GM21360 (cell line): ENCODE data around the gene FRAS1.
"Not testable (repeated sequence)": the region's sequence is repeated elsewhere in the genome, so short reads cannot be mapped to it uniquely, and the experiment has no call there.

Source experiments
- ATAC-seq: cut with Tn5 transposase; IDR thresholded peaks from one replicate; pipeline ENCODE4 v1.9.1; 2021; ENCODE audit warnings: mild to moderate bottlenecking, moderate library complexity; ENCODE audit not compliant: unreplicated experiment

Gene FRAS1

DNA sequence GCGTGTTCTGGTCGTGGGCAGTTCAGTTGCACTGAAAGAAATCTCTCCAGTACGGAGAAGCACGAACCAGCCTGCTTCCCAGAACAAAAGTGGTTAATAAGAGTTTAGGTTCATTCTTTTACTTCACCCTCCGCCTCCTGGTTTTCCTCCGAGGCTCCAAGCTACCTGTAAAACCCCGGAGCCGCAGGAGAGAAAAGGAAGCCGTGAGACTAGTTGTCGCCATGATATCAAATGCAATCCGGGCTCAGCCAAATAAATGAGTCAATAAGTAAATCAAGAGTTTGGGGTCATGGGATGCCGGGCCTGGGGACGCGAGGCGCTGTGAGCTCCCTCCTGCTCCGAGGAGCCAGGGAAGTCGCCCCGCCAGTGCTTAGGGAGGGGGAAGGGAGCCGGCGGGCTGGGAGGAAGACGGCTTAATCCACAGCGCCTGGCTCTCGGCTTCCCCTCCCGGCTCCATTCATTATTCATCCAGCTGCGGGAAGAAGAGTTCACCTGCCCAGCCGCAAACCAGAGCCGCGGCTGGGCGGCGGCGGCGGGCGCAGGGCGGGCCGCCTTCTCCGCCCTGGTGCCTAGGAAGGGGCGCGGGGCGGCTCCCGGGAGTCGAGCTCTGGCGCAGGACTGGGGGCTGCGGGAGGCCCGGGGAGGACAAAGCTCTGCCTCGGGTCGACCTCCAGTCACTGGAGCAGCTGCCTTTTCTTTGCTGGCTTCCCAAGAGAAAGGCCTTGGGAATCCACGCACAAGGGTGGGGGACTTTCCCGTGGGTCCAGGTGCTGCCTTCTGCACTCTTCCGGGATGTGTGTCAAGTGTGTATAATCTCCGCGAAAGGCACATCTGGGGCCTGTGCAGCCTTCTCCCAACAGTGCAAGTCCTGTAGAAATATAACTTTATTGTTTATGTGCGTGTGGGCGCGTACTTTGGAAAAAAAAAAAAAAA lies 1.7 kb downstream of the FRAS1 start:
- ATAC-seq, result no peak

DNA sequence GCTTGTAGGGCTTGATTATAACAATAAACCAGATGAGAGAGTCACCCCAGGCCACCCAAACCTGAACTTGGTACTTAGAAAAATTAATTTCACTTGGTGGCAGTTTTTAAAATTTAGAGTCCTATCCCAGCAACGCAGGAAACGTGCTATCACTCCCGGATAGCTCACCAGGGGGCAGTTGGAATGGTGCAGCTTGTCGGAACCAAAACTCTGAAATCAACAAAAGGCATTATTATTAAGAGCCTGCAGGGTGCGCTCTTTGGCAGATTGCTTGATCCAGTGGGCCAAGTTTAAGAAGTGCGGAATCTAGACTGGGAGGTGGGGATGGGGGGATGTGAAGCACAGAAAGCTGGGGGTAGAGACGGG lies 2.4 kb downstream of the FRAS1 start:
- ATAC-seq, result no peak

- ATAC-seq, result no peak
Measured at GRCh38 chr4:78059938-78060337, 2.8 kb downstream of the FRAS1 start.

DNA sequence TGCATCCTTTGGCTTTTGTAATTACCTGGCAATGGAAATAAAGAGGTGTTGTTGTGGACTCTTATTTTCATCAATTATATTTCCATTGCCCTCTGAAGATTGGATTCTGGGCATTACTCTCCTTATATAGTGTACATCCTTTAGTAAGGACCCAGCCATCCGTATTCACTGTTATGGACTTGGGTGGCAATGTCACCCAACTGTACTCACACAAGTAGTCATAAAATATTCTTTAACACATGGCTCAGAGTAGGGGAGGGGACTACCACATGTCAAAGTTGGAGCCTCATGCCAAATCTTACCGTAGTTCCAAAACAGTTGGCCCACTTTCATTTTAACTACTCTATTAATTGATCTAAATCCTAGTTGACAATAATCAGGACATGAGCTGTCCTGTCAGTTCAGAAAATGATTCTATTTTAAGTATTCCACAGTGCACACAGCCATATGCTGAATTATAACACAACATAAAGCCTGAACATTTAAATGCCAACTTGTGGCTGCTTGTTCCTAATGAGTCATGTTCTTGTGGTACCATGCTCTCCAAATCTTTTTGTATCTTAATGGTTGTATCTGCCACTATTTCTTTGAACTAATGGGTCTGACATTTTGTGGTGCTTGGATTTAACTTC lies 4.9 kb downstream of the FRAS1 start:
- ATAC-seq, result no peak

GRCh38 chr4:78065508-78066192 lies 8.5 kb downstream of the FRAS1 start:
- no peak for ATAC-seq

GRCh38 chr4:78068481-78068880 lies 11.4 kb downstream of the FRAS1 start:
- ATAC-seq, result no peak

GRCh38 chr4:78069319-78069718 lies 12.2 kb downstream of the FRAS1 start:
- no peak for ATAC-seq

DNA sequence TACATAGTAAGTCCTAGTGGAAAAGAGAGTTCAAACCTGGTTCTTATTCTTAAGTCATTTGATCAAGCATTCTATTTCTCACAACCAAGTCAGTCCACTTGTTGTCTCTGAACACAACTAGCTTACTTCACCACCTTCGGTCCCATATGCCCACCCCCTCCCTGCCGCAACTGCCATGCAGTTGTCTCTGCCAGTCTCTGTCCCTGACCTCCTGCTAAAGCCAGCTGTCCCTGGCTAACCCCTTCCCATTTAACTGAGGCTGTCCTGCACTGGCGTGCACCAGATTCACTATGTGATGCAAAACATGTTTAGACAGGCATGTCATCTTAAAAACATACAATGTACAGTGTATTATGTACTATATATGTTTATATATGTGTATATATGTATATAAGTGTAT lies 12.7 kb downstream of the FRAS1 start:
- ATAC-seq, result no peak

GRCh38 chr4:78070731-78071282 lies 13.7 kb downstream of the FRAS1 start:
- no peak for ATAC-seq

DNA sequence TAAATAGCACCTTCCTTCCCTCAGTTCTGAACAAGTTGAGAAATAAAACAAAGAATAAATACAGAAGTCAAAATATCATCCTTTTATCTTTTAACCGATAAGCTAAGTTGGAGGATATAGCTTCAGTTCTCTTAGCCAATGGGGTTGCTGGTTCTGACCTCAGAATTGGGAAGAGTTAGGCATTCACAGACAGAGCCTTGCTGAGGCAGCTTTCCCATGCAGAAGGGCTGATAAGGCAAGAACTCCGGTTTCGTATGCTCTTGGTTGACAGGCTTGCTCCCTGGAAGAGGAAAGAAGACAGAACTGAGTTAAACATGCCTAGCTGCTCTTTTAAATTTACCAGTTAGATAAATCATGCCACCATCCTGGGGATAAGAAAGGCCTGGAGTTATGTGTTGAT lies 17.6 kb downstream of the FRAS1 start:
- ATAC-seq, result no peak

- ATAC-seq, result no peak
Measured at GRCh38 chr4:78075986-78076385, 18.9 kb downstream of the FRAS1 start.

- ATAC-seq, result no peak
Measured at GRCh38 chr4:78078101-78078500, 21.0 kb downstream of the FRAS1 start.

DNA sequence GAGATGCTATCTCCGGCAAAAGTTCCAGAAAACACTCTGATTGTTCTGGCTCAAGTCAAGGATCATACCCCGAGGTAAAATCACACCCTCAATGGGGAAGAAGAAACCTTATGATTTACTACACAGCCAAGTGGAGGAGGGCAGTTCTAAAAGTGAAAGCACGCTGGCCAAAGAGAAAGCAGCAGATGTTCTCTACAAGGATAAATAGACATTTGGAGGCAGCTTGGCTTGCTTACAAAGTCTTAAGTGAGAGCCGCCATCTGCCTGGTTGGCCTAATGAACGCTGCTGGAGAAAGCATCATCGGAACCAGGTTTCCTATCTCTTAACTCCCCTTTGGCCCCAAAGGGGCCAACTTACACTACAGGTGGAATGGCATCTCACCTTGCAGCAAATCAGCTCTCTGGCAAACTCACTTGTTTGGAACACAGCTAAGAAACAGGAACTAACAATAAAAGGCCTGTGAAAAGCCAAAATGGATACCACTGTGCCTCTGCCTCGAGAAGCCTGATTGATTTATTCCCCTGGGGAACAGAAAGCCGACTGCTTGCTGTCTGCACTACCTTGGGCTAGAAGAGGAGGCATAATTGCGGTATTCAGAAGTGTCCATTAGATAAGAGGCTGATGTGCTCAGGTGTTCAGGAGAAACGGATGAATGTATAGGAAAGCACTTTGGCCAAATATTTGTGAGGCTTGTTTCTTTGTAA lies 22.8 kb downstream of the FRAS1 start:
- ATAC-seq, result no peak

- ATAC-seq, result no peak
Measured at GRCh38 chr4:78081541-78081940, 24.4 kb downstream of the FRAS1 start.

GRCh38 chr4:78083035-78083434 lies 25.9 kb downstream of the FRAS1 start:
- ATAC-seq, result no peak

DNA sequence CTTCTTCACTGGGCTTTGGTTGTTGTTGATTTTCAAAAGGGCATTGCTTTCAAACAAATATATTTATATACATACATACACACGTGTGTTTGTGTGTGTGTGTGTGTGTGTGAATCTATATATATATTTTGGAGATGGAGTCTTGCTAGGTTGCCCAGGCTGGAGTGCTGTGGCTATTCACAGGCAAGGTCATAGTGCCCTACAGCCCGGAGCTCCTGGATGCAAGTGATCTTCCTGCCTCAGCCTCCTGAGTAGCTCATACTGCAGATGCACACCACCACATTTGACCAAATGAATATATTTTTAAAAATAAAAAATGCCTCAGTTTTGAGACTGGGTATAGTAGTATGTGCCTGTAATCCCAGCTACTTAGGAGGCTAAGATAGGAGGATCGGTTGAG lies 34.4 kb downstream of the FRAS1 start:
- no peak for ATAC-seq

DNA sequence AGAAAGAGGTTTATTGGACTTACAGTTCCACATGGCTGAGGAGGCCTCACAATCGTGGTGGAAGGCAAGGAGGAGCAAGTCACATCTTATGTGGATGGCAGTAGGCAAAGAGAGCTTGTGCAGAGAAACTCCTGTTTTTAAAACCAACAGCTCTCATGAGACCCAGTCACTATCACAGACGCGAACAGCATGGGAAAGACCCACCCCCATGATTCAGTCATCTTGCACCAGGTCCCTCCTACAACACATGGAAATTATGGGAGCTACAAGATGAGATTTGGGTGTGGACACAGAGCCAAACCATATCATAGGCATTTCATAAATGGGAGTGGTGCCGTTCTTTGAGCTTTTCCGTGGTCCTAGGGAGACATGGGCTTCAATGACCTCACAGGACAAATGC lies 35.2 kb downstream of the FRAS1 start:
- ATAC-seq, result not testable (repeated sequence)

- ATAC-seq, result no peak
Measured at GRCh38 chr4:78092850-78093249, 35.7 kb downstream of the FRAS1 start.

GRCh38 chr4:78095081-78095480 lies 38.0 kb downstream of the FRAS1 start:
- ATAC-seq, result no peak

DNA sequence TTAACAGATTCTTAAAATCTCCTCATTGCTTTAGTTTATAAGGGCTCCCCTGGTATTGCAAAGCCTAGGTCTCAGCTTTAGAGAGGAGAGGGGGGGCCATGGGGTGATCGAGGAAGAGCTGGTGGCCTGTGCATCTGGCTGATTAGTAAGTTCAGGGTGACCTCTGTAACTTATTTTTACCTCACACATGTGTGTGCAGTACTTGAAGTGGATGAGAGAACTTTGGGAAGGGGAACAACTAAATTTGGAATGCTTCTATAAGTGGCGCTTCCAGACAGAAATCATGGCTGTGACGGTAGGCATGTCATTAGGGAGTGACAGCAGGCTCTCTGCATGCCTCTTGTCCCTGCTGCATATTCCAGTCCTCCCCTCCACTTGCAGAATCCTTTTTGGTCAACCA lies 41.9 kb downstream of the FRAS1 start:
- no peak for ATAC-seq

GRCh38 chr4:78100060-78100459 lies 42.9 kb downstream of the FRAS1 start:
- no peak for ATAC-seq
